ENCODE data around the gene GRXCR2.
"Not testable (repeated sequence)": the region's sequence is repeated elsewhere in the genome, so short reads cannot be mapped to it uniquely, and the experiment has no call there.

The GRXCR2 gene

GRCh38 chr5:145836241-145836640 lies 36.6 kb downstream of the GRXCR2 start:
- not testable (repeated sequence) for DNase-seq (ENCODE audit: low read depth in 3 of 3)

- DNase-seq (ENCODE audit: low read depth in 3 of 3): no peak
Measured at GRCh38 chr5:145835848-145836239, 37.0 kb downstream of the GRXCR2 start.

- peak; percentile 9 to 19 (median 15) for DNase-seq (ENCODE audit: low read depth in 3 of 3)
Measured at GRCh38 chr5:145834917-145835847, 37.6 kb downstream of the GRXCR2 start, which contains the start of gene PRELID2. Gene PRELID2, minus strand, starts transcription at chr5:145835342. Its CDS starts 91 bp downstream, at chr5:145835251.

- DNase-seq (ENCODE audit: low read depth in 3 of 3): no peak
Measured at GRCh38 chr5:145834554-145834916, 38.3 kb downstream of the GRXCR2 start.

GRCh38 chr5:145833631-145834200 lies 39.1 kb downstream of the GRXCR2 start:
- no peak for DNase-seq (ENCODE audit: low read depth in 3 of 3)

DNA sequence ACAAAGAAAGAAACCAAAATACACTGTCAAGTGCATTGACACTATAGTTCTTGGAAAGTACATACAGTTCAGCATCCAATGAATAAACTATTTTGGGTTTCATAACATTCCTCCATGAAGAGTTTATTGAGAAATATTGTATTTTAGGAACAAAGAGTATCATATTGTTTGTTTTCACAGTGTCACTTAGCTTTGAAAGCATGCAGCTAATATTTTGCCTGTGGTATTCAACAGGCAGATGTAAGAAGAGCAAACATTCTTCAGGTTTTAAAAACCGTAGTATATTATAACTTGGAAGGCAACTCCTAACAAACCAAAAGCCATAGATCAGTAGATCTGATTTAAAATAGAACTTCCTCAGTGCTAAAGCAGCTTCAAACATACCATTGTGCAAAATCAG lies 42.2 kb downstream of the GRXCR2 start:
- no peak for DNase-seq (ENCODE audit: low read depth in 3 of 3)

GRCh38 chr5:145829708-145830361 lies 43.0 kb downstream of the GRXCR2 start:
- no peak for DNase-seq (ENCODE audit: low read depth in 3 of 3)

DNA sequence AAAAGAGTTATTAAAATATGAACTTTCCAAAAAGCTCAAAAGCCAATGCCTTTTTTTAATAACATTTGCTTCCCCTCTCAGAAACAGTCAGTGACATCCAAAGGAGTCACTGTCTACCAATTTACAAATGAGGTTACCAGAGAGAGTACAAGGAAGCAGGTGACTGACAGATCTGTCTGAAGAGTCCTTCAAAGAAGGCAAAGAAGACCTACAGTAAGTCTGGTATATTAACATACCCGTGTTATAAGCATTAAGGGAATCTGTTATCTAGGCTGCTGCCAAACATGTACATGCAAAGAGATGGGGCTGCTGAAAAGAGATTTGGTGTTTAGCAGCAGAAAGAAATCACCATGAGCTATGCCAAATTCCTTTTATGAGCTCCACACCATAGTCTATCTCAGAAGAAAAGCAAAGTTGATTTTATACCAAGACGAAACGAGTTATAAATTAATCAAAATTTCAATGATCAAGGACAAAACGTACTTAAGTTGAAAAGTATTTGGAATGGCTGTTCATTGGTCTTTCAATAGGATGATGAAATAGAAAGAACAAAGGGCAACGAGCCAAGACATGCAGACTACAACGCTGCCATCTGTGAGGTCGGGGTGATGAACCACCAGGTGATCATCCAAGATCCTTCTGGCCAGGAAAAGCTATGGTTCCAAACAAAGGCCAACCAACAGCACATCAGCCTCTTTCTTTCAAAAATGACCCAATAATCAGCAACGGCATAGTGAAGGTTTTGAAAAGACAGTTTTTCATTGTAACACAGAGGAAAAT lies 45.7 kb downstream of the GRXCR2 start:
- no peak for DNase-seq (ENCODE audit: low read depth in 3 of 3)

DNA sequence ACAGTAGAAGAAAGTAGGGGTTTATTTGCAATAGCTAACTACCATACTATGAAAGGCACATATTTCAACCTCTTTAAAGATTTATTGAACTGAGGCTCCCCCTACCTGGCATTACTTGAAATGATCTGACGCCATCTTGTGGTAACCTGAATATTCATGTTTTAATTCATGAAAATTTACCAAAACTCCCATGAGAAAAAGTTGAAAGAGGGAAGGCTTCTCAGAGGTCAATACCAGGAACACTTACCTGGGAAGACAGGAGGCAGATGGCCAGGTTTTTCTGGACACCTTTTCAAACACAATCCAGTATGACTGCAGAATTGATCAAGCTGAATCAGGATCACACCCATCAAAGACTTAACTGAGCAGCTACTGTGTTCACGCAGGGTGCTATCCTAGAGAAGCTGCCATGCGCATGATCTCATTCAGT lies 47.0 kb downstream of the GRXCR2 start:
- DNase-seq (ENCODE audit: low read depth in 3 of 3): no peak

GRCh38 chr5:145824040-145824439 lies 48.8 kb downstream of the GRXCR2 start:
- no peak for DNase-seq (ENCODE audit: low read depth in 3 of 3)

DNA sequence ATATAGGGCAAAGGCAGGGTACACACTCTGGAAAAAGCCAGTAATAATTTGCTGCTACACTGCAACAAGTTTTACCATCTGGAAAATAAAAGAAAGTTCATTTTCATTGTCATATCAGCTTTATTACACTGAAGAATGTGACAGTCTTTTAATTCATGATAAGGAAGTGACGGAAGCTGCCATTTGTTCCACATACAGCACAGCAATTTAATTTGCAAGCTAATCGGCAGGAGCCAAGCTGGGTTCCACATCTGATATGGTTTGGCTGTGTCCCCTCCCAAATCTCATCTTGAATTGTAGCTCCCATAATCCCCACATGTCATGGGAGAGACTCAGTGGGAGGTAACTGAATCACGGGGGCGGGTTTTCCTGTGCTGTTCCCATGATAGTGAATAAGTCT lies 54.2 kb downstream of the GRXCR2 start:
- no peak for DNase-seq (ENCODE audit: low read depth in 3 of 3)

- no peak for DNase-seq (ENCODE audit: low read depth in 3 of 3)
Measured at GRCh38 chr5:145812877-145813276, 59.9 kb downstream of the GRXCR2 start.

GRCh38 chr5:145811834-145812625 lies 60.8 kb downstream of the GRXCR2 start:
- DNase-seq (ENCODE audit: low read depth in 3 of 3): no peak

Measured in stimulated activated CD4-positive, alpha-beta T cell treated with anti-CD3 and anti-CD28 coated beads, TNF-alpha, amount 100 ng/mL, for 4 hours (primary cell).